Measurements from ENCODE around the gene EFCAB14.
"Not testable (repeated sequence)": the region's sequence is repeated elsewhere in the genome, so short reads cannot be mapped to it uniquely, and the experiment has no call there.

Gene EFCAB14

DNA sequence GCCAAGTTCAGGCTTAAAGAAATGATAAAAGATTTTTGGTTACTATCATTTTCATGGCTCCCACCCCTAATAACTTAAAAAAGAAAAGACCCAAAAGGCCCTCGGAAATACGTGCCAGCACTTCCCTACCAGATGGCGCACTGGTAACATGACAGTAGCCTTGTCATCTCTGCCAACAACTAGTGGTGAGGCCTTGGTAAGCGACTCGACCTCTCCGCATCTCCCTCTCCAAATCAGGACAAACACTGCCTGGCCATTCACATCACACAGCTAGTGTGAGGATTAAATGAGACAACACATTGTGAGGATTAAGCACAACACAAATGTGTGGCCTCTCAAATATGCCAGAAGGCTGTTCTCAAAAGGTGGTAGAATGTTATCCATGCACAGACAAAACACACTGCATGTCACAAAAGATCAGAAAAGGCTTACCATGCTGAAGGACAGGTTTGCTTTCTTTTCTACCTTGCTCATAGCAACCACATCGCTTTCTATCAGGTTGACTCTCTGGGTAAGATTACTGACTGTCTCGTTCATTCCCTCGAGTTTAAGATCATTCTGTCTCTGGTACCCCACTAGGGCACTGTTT is 30.9 kb downstream of the EFCAB14 start:
- DNase-seq = no peak

DNA sequence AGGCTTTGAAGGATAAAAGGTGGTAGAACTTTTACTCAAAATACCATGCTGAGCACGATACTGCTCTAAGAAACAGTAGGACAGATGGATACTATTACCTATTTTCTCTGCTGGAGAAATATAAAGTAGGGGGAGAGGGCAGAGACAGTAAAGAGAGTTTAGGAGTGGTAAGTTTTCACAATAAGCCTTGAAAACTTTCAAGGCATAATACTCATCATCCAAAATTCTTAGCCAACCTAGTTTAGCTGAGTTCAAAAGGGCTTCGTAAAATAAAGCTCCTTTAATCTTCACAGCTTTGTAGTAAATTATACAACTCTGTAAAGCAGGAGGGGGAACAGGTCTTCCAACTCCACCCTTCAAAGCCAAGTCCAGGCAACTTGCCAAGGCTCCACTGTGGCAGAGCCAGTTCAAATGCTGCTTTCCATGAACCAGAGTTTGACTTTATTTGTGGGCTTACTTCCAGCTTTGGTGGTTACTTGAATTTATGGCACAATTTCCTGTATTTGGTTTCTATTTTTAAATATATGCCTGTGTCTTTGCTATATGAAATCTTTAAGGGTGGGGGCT is 31.7 kb downstream of the EFCAB14 start:
- peak in 26 of 56 donors; percentile 1 to 69 (median 20) for DNase-seq

DNA sequence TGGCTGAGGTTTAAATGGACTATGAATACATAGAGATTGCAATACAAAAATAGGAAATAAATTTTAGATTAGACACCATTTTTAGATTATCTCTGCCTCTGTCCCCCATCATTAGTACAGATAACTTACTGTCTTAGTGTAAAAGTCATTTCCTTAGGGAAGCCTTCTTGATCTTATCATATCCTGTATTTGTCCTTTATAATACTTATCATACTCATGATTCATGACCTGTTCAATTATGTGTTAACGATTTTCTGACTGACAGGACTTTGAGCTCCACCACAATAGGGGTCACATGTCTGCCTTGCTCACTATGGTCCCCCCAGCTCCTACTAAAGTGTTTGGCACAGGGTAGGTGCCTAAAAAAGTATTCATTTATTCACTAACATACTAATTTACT is 32.7 kb downstream of the EFCAB14 start:
- no peak for DNase-seq

DNA sequence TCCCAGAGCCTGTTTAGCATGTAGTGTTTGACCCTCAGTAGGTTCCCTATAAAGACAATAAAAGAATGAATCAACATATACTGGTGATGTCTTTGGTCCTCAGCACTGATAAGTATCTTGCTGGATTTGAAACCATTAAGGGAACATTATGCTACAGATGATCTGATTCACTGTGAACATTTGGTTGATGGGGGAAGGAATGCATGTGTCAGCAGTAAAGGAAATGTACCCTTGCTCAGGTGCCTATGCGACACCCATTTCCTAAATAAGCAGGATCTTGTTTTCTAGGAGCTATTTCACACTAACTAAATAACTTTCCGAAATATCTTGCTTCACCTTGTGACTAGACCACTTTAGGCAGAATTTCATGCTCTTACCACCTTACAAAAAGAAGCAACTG is 34.2 kb downstream of the EFCAB14 start:
- no peak for DNase-seq

DNA sequence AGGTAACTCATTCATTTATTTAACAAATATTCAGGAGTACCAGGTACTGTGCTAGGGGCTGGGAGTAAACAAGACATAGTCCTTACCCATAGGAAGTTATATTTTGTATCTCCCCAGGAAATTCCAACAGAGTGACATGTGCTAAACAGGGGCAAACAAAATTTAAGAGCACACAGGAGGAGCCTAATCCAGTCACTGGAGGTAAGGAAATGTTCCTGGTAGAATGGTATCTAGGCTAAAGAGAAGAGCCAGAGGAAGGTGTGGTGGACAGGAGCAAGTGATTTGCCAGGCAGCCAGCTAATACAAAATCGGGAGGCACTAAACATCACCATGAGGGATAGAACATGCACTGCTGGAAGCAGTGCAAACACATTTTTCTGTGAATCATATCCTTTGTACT is 36.9 kb downstream of the EFCAB14 start:
- no peak for DNase-seq

DNA sequence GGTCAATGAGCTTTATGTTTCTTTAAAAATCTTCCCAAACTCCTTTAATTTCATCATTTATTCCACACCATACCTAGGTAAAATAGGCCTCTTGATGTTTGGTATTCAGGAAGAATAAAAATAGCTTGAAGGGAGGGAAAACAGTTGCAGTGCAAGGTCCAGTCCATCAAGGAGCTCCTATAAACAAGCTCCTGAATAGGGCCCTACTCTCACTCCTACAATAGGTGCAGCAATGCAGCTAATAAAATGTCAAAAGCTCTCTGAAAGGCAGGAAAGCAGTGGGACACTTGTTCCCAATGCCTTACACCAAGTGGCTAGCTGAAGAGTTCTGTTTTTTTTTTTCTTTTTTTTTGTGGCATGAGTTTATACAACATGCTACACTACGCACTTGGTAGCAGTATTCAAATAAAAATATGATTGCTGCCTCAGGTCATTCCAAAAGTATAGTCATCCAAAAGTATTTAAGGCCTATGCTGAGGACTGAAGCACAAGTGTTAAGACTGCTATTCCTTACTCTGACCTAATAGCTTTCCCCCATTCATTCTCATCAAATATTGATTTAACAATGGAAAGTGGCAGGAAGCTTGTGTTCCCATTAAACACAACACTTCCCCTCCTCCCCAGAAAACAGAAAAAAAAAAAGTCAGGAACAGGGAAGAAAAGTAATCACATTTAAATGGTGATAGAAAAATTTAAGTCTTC is 37.4 kb downstream of the EFCAB14 start:
- DNase-seq = peak in 1 of 56 donors; percentile 53

DNA sequence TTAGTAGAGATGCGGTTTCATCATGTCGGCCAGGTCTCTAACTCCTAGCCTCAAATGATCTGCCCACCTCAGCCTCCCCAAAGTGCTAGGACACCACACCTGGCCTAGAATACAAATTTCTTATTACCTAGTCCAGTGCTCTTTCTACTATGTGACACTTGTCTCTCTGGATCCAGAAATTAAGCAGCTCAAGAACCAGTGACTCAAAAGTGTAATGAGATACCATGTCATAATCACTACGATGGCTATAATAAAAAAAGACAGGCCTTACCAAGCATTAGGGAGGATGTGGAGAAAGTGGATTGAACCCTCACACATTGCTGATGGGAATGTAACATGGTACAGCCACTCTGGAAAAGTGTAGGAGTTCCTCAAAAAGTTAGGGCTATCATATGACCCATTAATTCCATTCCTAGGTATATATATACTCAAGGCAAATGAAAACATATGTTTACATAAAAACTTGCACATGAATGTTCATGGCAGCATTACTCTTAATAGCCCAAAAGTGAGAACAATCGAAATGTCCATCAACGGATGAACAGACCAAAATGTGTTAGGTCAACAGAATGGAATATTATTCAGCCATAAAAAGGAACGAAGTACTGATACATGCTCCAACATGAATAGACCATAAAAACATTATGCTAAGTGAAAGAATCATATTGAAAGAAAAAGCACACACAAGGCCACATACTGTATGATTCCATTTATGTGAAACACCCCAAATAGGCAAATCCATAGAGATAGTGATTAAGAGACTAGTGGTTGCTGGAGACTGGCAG is 38.9 kb downstream of the EFCAB14 start:
- no peak for DNase-seq

DNA sequence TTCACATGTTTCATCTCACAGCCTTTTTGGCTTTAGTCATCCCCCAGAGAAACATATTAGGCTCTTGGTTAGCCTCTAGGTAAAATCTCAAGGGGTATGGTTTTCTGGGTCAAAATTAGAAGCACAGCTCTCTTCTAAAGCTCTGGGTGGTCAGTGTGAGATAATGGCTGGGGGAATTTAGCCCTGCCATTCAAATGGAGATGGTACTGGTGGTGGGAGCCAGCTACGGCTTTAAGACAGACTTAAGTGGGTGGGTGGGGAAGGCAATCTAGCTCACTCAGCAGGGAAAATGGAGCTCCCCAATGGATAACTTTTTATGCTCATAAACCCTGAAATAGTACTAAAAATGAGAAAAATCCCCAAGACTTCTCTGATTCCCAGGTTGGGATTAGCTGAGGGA is 41.6 kb downstream of the EFCAB14 start:
- DNase-seq = no peak

DNA sequence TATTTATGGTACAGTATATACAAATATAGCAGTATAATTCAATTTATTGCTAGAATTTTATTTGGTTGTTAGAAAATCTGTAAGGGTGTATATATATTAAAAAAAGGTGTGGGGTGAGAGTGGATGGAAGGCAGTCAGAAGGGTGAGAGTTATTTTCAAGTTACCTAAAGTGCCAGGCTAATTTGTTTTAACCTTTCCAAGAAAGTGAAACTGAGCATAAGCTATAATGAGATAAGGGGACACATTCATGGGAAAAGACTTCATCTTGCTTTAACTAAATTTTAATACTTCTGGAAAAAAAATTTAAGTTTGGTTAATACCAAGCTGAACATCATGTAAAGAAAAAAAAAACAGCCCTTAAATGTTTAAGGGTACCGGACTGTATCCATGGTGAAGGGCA is 42.4 kb downstream of the EFCAB14 start:
- DNase-seq = no peak

DNA sequence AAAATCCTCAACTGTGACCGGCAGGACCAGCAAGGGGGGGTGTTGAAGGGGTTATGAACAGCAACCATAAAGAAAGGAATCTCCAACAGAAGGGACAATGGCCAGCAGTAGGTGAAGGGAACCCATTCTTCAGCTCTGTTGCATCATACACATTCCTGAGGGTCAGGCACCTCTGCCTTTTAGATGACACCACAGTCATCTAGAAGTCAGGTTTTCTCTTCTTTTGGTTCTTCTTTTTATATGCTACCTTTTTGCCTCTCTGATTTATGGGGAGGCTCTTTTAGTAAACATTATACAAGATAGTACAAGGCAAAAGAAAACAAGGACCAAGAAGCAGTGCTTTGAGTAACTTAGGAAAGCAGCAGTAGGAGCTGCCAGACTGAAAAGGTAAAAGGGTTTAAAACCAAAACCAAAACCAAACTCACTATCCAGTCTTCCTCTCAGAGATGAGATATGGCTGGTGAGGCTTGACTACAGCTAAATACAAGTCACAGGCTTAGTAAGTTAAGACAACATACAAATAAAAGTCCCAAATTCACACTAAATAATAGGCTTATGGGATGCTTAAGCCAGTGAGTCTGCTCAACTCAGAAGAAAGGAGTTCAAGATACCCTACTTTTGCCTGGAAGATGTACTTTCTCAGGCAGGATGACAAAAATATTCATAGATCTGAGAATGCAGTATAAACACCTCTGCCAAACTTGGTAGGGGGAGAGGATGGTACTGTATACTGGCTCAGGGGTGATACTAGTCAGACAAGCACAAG is 43.2 kb downstream of the EFCAB14 start:
- no peak for DNase-seq

DNA sequence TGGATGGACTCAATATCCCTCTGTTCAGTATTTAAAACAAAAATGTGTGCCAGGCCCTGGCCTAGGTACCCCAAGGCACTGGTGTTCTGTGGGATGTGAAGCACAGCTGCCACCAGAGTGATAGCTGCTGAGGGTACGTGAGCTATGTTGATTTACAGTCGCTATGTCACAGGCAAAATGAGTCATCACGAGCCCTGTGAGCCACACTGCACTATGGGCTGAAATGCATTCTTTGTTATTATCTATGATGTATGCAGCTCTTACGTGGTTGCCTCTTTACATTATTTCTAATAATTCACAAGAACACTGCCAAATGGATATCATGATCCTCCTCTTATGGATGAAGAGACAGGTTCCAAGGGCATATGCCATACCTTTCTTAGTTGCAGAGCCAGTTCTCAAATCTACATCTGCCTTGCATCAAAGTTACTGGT is 45.1 kb downstream of the EFCAB14 start:
- peak in 1 of 56 donors; percentile 10 for DNase-seq

DNA sequence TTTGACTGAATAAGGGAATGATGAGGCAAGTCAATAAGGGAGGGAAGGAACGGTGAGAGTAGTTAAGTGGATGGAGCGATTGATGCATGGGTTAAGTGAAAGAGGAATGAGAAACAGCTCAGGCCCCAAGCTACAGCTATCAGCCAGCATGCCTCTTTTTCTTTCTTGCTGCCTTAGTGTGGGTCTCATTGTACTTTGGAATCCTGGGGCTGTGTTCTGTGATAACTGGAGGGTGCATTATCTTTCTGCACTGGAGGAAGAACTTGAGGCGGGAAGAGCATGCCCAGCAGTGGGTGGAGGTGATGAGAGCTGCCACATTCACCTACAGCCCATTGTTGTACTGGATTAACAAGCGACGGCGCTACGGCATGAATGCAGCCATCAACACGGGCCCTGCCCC is 46.2 kb downstream of the EFCAB14 start:
- no peak for DNase-seq

DNA sequence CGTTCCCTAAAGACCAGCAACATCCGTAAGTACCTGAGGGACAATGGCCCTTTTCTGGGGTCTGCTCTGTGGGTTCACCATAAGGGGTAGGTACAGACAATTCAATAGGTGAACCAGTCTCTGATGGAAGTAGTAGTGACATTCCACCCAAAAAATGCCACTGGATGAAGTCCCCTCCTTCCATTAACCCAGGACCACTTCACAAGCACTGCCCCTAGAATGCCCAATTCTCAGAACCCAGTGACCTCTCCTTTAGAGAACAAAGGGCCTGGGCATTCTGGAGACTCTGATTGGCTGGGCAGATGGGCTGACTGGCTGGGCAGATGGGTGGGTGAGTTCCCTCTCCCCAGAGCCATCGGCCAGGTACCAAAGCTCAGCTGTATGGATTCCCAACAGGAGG is 47.4 kb downstream of the EFCAB14 start, which contains the start of gene TEX38:
TEX38 (plus strand) TSS at position 301 of the 400 bp plus-strand sequence; CDS start at position 382, 81 bp downstream.
- DNase-seq = no peak

DNA sequence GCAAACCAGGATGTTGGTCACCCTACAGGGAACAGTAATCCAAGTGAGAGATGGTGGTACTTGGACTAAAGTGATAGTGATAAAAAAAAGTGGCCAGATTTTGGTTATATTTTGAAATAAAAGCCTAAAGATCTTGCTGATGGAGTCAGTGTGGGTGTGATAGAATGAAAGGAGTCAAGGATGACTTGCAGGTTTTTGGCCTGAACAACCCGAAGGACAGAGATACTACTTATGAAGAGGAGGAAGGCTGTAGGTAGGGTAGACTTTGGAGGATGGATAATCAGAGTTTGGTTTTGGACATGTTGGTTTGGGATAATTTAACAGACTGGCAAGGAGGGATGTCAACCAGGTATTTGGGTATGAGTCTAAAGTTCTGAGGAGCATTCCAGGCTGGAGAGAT is 48.8 kb downstream of the EFCAB14 start:
- no peak for DNase-seq

DNA sequence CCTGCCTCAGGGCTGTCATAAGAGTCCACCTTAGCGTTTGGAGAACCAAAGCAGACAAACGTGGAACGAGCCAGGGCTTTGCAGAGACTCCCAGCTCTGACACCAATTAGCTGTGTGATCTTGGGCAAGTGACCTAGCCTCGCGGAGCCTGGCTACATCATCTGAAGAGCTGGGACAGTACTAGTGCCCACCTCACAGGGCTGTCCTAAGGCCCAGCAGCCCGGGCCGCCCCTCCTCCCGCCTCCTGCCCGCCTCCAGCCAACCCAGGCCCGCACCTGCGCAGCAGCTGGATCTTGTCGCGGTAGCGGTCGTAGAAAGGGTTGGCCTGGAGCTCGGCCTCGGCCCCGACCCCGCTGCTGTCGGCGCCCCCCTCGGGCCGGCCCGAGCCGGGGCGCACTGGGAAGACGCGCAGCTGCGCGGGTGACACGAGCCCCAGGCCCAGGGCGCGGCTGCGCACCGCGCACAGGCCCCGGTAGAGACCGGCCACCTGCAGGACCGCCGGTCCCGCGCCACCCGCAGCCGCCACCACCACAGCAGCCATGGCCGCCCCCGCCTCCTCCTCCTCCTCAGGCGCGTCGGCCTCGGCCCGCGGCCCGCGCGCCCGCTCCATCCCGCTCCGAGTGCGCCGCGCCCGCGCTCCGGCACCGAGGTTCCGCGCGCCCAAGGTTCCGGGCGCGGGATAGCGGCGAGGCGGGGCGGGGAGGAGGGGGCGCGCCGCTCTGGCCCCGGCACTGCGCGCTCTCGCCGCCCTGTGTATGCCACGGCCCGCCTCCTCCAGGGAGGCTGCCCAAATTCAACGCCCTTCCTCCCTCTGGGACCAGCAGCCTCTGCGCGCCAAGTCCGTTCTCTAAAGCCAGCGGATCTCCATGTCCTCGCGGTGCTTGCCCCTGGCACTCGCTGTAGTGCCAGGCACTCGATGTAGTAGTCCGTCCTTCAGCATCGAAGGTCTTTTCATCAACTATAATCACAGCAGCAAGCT is 50.8 kb downstream of the EFCAB14 start, which contains the start of gene ATPAF1:
ATPAF1 (minus strand) TSS at position 583 of the 979 bp plus-strand sequence; CDS start at position 541, 42 bp downstream.
- peak in 49 of 56 donors; percentile 18 to 87 (median 69) for DNase-seq

DNA sequence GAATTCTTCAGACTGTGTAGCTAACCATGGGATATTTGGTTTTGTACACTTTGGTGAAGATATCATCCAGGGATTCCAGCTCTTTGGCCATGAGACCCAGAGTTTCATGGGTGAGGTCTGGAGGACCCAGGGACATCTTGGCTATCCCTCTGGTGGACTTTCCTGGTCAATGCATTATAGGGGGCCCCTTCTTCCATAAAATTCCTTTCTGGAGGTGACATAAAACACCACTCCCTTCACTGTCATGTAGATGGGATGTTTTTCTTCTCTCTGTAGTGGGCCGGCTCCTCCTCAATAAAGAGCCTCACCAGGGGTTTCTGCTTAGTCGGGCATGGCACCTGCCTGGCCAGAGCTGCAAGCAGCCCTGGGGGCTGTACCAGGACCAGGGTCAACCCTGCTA is 52.9 kb downstream of the EFCAB14 start:
- no peak for DNase-seq

DNA sequence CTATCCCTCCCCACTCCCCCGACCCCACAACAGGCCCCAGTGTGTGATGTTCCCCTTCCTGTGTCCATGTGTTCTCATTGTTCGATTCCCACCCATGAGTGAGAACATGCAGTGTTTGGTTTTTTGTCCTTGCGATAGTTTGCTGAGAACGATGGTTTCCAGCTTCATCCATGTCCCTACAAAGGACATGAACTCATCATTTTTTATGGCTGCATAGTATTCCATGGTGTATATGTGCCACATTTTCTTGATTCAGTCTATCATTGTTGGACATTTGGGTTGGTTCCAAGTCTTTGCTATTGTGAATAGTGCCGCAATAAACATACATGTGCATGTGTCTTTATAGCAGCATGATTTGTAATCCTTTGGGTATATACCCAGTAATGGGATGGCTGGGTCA is 56.0 kb downstream of the EFCAB14 start:
- not testable (repeated sequence) for DNase-seq

DNA sequence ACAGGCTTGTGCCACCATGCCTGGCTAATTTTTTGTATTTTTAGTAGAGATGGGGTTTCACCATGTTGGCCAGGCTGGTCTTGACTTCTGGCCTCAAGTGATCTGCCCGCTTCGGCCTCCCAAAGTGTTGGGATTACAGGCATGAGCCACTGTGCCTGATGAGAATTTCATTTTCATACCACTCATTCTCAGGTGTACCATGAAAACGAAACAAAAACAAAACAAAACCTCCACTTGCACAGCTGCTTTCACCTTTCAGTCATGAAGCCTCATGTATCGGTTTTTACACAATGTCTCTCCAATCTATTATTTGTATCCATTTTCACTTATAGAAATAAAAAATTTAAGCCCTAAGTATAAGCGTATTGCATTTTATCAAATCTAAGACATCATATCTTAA is 58.8 kb downstream of the EFCAB14 start:
- DNase-seq = not testable (repeated sequence)

DNA sequence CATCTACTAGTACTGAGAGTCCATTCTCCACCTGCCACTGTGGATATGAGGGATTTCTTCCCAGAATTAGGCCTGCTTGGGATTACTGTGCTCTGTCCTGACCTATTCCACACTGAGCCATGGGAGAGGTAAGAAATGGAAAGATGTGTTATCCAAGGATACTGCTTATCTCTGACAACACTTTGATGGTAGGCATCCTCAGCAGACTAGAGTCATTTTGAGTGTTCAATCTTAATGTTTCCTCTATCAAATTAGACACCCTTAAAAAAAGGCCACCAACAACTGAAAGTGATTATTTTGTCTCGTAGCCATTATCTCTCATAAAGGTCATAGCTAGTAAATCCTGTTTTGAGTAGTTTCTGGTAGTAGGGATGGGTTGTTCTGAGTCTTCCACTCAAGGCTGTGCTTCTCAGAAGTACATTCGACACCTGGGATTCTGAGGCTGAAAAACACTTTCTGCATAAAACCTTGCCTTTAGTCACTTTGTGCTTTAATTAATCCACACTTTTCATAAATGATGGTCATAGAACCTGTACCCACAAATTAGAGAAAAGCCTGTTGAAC is 59.5 kb downstream of the EFCAB14 start:
- DNase-seq = no peak

All from nucleus accumbens (tissue), 56 donors.